DMS79 treated with DMSO at 0.1 percent for 48 hours (cell line): ENCODE measurements around the gene BIRC5.
A peak's percentile ranks its signal among the peaks of the same experiment; 100 is the strongest.

Source experiments
- DNase-seq: peaks from one replicate; lab custom pipeline; 2025; lab: John Stamatoyannopoulos, UW

BIRC5 gene

GRCh38 chr17:78214016-78214705 lies at the start of gene BIRC5:
BIRC5 (plus strand) TSS chr17:78214253; CDS start chr17:78214317, 64 bp downstream.
- peak; percentile 65 for DNase-seq

GRCh38 chr17:78164748-78165607 lies 49.1 kb upstream of the BIRC5 start:
- no peak for DNase-seq

GRCh38 chr17:78166416-78166815 lies 47.6 kb upstream of the BIRC5 start:
- DNase-seq: peak; percentile 2

DNA sequence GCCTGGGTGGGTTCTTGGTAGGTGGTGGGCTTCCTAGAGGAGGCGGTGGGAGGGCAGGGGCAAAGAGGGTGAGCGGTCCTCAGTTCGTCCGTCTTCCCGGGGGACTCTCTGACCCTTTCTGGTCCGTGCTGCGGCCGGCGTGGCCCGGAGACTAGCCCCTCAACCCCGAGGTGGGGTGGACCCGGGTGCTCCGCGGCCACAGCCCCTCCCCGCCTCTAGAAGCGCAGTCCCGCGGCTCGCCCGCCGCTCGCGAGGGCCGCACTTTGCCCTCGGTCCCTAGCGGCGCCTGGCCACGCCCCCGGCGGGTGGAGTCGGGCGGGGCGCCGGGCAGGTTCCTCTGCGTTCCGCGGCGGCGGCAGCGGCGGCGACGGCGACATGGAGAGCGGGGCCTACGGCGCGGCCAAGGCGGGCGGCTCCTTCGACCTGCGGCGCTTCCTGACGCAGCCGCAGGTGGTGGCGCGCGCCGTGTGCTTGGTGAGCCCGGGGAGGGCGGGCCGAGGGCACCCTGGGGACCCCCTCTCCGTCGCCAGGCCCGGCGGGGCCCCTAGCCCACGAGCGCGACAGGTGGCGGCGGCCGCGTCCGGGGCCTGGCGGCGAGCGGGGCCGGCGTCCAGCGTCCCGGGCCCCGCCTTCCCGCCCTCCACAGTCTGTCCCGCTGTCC lies 45.7 kb upstream of the BIRC5 start, which contains the start of gene SYNGR2:
Gene SYNGR2 (plus strand): TSS at position 340 of the 661 bp plus-strand sequence. CDS start 36 bp downstream, at position 376.
- DNase-seq: peak; percentile 47

- no peak for DNase-seq
These were observed 44.9 kb upstream of the BIRC5 start for GRCh38 chr17:78168903-78169793.

DNA sequence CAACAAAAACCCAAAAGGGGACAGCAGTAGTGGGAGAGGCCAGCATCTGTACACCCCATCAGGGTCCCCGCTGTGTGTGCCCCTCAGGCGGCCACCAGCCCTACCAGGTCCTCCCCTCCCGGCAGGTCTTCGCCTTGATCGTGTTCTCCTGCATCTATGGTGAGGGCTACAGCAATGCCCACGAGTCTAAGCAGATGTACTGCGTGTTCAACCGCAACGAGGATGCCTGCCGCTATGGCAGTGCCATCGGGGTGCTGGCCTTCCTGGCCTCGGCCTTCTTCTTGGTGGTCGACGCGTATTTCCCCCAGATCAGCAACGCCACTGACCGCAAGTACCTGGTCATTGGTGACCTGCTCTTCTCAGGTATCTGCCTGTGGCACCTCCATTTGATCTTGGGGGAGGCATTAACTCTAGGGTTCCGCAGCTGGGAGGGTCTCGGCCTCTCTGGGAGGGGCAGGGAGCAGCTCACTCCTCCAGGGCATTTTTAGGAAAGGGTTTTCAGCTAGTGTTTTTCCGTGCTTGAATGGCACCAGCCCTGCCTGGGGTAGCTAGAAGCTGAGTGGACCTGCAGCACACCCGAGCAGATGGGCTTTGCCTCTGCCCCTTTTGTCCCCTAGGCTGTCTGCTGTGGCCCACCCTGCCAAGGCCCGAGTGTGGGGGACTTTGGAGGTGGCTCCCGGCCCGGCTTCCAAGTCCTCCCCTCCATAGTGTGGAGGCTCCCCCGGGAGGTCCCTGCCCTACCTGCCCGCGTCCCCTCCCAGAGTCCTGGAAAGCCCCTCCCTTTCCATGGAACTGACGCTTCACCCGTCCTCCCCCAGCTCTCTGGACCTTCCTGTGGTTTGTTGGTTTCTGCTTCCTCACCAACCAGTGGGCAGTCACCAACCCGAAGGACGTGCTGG lies 43.1 kb upstream of the BIRC5 start:
- no peak for DNase-seq

- peak; percentile 32 for DNase-seq
These were observed 42.3 kb upstream of the BIRC5 start for GRCh38 chr17:78171591-78172248.

- DNase-seq: no peak
These were observed 41.6 kb upstream of the BIRC5 start for GRCh38 chr17:78172249-78173051.

GRCh38 chr17:78173097-78173715 lies 40.8 kb upstream of the BIRC5 start:
- no peak for DNase-seq

GRCh38 chr17:78174346-78174869 lies 39.6 kb upstream of the BIRC5 start:
- no peak for DNase-seq

- no peak for DNase-seq
These were observed 39.0 kb upstream of the BIRC5 start for GRCh38 chr17:78174870-78175642.

- no peak for DNase-seq
These were observed 38.4 kb upstream of the BIRC5 start for GRCh38 chr17:78175643-78175981.

- no peak for DNase-seq
These were observed 37.5 kb upstream of the BIRC5 start for GRCh38 chr17:78176548-78177025.

- DNase-seq: no peak
These were observed 34.7 kb upstream of the BIRC5 start for GRCh38 chr17:78179372-78179771.

DNA sequence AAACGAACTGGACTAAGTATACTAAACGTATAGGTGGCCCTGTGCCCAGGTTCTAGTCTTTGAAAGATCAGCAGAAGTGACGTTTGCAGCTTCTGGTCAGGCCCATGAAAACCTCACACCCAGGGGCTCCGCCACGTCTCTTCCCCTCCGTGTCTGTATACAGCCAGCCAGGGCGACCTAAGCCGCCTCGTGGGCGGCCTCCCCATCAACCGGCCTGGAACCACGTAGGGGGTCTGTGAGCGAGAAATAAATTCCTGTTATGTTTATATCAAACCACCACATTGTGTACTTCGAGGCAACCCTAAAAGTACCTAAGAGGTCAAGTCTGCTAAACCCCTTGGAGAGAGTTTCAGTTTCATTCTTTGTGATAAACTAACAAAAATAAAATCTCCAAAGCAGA lies 34.0 kb upstream of the BIRC5 start:
- DNase-seq: no peak

DNA sequence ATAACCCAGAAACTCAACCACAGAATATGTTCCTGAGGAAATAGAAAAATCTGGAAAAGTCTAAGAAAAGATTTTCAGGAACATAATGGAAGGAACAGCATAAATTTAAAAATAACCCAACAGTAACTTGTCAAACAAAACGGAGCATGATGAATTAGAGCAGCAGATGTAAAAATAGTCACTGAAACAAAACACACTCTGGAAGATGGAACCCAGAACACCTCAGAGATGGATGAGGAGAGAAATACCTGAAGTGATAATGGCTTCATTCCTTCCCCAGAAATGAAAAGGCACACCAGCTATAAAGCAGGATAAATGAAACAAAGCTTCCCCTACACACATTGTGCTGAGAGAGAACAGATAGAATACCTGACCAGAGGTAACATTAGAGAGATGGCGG lies 33.5 kb upstream of the BIRC5 start:
- DNase-seq: no peak

DNA sequence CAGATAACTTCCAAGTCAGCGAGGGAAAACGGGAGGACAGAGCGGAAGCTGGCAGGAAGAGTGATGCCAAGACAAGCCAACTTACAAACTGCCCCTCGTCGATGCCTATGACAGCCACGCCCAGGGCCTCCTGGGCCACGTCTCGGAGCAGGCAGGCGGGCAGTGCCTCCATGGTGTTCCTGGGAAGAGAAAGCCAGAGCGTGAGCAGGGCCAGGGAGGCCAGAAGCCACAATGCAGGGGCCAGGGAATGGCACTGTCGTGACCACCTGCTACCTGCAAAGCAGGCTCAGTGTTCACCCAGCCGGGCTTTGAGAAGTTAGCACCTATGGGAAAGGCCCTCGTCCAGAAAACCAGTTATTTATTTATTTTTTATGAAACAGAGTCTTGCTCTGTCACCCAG lies 31.5 kb upstream of the BIRC5 start:
- DNase-seq: no peak

DNA sequence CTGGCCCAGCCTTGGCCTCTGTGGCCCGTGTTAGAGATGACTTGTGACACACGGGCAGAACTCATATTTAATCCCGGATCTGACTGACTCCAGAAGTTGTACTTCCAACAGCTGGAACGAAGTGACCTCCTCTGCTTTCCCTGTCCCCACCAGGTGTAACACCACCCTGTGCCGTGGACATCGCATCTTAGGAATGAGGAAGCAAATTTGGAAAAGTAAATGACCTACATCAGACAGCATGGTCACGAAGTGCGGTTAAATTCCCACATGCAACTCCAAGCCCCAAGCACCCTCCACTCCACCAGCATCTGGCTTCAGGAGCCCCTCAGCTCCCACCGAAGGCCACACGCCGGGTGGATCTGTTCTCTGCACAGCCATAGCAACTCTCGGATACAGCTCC lies 30.1 kb upstream of the BIRC5 start:
- no peak for DNase-seq
